ENCODE data around the gene TNFSF4. TPM values are rescaled to one million over a fixed set of nuclear protein-coding genes. Genes with fewer than 3 reads are reported as not detected.

The TNFSF4 gene
- total and polyA plus RNA-seq, 2 of the 13 experiments (the other 11 are each of a cell fraction or from before 2014, with no cell fraction given): 2.4 to 7.9 TPM

DNA sequence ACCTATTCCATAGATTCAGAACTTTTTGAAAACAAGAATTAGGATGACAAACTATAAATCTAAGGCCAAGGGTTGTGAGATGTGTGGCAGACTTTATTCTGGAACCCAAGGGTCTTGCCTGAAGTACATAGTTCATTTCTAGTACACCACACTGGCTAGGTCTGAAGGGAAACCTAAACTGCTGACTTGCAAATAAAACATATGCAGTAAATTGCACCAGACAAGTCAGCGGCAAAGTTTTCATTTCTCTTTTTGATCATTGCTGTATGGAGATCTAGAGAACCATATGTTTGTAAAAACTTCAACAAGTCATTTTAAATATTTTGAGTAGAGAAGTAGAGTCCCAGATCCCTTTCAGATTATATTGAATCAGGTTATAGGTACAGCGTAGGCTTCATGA is 43.9 kb downstream of the TNFSF4 start:
- Histone ChIP-seq H3K27ac (ENCODE audit: extremely low read length, insufficient read depth, low read length) (no peak overlapping the region), H2AFZ (ENCODE audit: low read length) (no peak overlapping the region), H3K36me3 (replicated peaks in 1 of 2; ENCODE audit: control insufficient read depth in 1 of 2, insufficient read depth in 2 of 2, low read length in 2 of 2) (no peaks in the 10 kb centered on the region), H3K9ac (ENCODE audit: insufficient read depth, low read depth, low read length) (no peak overlapping the region), H3K79me2 (ENCODE audit: insufficient read depth, low read length) (no peaks in the 10 kb centered on the region), H3K4me1 (ENCODE audit: insufficient read depth, low read length) (peaks cover 9% of the 10 kb centered on the region; the same call in 1 of the 2 replicates), H3K4me2 (ENCODE audit: low read depth, low read length) (no peak overlapping the region), H4K20me1 (ENCODE audit: insufficient read depth, low read length) (no peaks in the 10 kb centered on the region), H3K27me3 (ENCODE audit: control insufficient read depth in 1 of 2, insufficient read depth in 2 of 2, low read length in 2 of 2) (no peaks in the 10 kb centered on the region), H3K4me3 (replicated peaks in 1 of 3; ENCODE audit: insufficient read depth in 1 of 3, low read depth in 2 of 3, low read length in 3 of 3) (no peak overlapping the region), H3K9me3 (ENCODE audit: low read length) (no peaks in the 10 kb centered on the region)
- DNase-seq (ENCODE audit: low spot score) (no peak), ATAC-seq (no peak), FAIRE-seq (no peak)
- CTCF ChIA-PET (ENCODE audit: low intra/inter-chr PET ratio, low total read pairs): no interaction called here
- BruUV-seq (replicated peaks): no TSS peak
- POLR2A ChIA-PET: no interaction called here
- TF ChIP-seq PAXIP1 (CRISPR knock-in tag; conservative IDR thresholded peaks at IDR 0.05) (no peak), MAFF (IDR thresholded peaks at IDR 0.05; ENCODE audit: low read depth, low read length) (peak; percentile 92), SRSF1 (optimal IDR thresholded peaks at IDR 0.05; ENCODE audit: low read depth, low read length) (no peak), KLF9 (CRISPR knock-in tag; IDR thresholded peaks at IDR 0.05; ENCODE audit: low read depth) (no peak), MAFK (conservative IDR thresholded peaks at IDR 0.05 in 1 of 2, IDR thresholded peaks at IDR 0.05 in 1 of 2; ENCODE audit: low read length in 2 of 2) (peak; percentile 89 to 93), RFX5 (IDR thresholded peaks at IDR 0.05; ENCODE audit: low read depth, low read length) (no peak)
- in situ Hi-C loops (cut with HindIII; ENCODE audit: extremely low pct_ligation_motif_present, low pct_unique_long_range_greater_than_20kb): no loop called here
- intact Hi-C loops (cut with micrococcal nuclease; ENCODE audit: unreplicated experiment): no loop called here
- 91% methylated on average over 2 of the region's 2 CpGs for WGBS (ENCODE audit: low lambda C conversion rate)

Data from HepG2 (cell line).